ENCODE data around the gene MGARP.
A peak's percentile ranks its signal among the peaks of the same experiment; 100 is the strongest.

Gene MGARP

GRCh38 chr4:139243448-139244365 is 36.3 kb downstream of the MGARP start:
- DNase-seq: no peak

GRCh38 chr4:139242511-139243051 is 37.4 kb downstream of the MGARP start:
- no peak for DNase-seq

- no peak for DNase-seq
Measured at GRCh38 chr4:139241784-139242151, 38.3 kb downstream of the MGARP start.

- DNase-seq: no peak
Measured at GRCh38 chr4:139241086-139241783, 38.8 kb downstream of the MGARP start.

GRCh38 chr4:139239127-139239772 is 40.8 kb downstream of the MGARP start:
- no peak for DNase-seq

GRCh38 chr4:139234253-139234652 is 45.8 kb downstream of the MGARP start:
- DNase-seq: no peak

GRCh38 chr4:139229534-139230039 is 50.4 kb downstream of the MGARP start:
- DNase-seq: peak; percentile 42 to 71

- peak in 1 of 2 donors; percentile 18 for DNase-seq
Measured at GRCh38 chr4:139227729-139228404, 52.2 kb downstream of the MGARP start.

GRCh38 chr4:139223682-139224317 is 56.2 kb downstream of the MGARP start:
- peak; percentile 32 to 38 for DNase-seq

GRCh38 chr4:139222215-139222614 is 57.8 kb downstream of the MGARP start:
- DNase-seq: no peak

- DNase-seq: no peak
Measured at GRCh38 chr4:139221687-139222086, 58.3 kb downstream of the MGARP start.

GRCh38 chr4:139219450-139220055 is 60.5 kb downstream of the MGARP start:
- no peak for DNase-seq

Measured in inflammatory macrophage treated with lipopolysaccharide for 1 hour (primary cell).